Measurements from ENCODE around the gene CHST10. TPM values are rescaled to one million over a fixed set of nuclear protein-coding genes. Genes with fewer than 3 reads are reported as not detected.
"Not testable (repeated sequence)": the region's sequence is repeated elsewhere in the genome, so short reads cannot be mapped to it uniquely, and the experiment has no call there.

Gene CHST10
- 1 to 10 TPM in 2 of 4 donors, under 1 TPM in 1, not detected in 1; 0.27 to 3.3 (median 2.3) TPM for polyA plus RNA-seq
- long read RNA-seq, donor 1 = 0 reads
- long read RNA-seq, donor 2 = 0 reads
- long read RNA-seq, donor 3, partial matches to known transcripts = 0 of 1 reads
- long read RNA-seq, donor 3, other reads (novel, unspliced or antisense) = 0 of 1 reads
- long read RNA-seq, donor 4 = 0 reads
- long read RNA-seq, donor 5 = 0 reads
- long read RNA-seq, donor 6 = 0 reads
- long read RNA-seq, donor 7 = 0 reads
- long read RNA-seq, donor 8 = 0 reads
- long read RNA-seq, donor 9 = 0 reads
- long read RNA-seq, donor 10, partial matches to known transcripts = 0 of 3 reads
- long read RNA-seq, donor 10, other reads (novel, unspliced or antisense) = 0 of 3 reads

DNA sequence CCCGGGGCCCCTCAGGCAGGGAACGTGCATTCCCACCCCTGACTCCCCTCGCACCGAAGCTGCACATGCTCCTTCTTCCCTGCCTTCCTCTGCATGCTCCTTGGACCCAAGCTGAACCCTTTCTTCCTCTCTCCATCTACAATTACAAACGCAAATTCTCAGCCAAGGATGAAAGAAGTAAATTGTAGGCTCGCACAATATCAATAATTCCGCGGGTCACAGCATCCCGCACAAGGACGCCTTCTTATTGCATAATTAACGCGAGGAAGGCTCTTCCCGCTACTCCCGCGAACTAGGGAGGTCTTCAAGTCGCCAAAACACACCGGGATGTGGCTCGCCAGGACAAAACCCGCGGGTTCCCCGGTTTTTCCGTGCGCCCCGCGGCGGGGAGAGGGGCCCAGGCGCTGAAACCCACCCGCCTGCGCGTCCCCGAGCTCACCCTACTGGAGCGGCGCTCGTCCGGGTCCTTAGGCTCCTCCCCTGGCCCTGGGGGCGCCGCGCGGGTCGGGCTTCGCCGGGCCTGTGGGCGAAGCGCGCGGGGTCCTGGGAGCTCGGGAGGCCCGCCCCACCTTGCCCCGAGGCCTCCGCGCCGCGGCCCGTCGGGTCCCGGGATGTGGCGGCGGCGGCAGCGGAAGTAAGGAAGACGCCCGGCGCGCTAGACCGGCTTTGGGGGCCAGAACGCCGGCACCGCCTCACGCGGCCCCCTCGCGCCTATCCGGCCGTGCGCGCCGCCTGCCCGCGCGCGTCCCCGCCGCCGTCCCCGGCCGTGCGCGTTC lies at the start of gene CHST10:
TSS of gene CHST10 (minus strand) at position 734 of the 776 bp plus-strand sequence. CDS start 10,993 bp downstream, outside the sequence.
- FAIRE-seq (no peak), DNase-seq (peak; percentile 16 to 74)
- Histone ChIP-seq H3K4me1 (ENCODE audit: control insufficient read depth in 3 of 3, insufficient read depth in 2 of 3, low read depth in 1 of 3, low read length in 2 of 3) (peaks cover 0 to 4% (median 0%) of the 10 kb centered on the region in 3 donors), H3K9me3 (ENCODE audit: control insufficient read depth in 2 of 2, insufficient read depth in 1 of 2, low read depth in 1 of 2, low read length in 1 of 2) (no peaks in the 10 kb centered on the region), H3K4me3 (ENCODE audit: low read depth in 1 of 3, low read length in 3 of 3) (peak within 1 kb of the TSS; percentile 49 to 74 (median 55)), H3K27me3 (ENCODE audit: control insufficient read depth in 3 of 3, insufficient read depth in 3 of 3, low read length in 3 of 3) (no peaks in the 10 kb centered on the region), H3K36me3 (ENCODE audit: control insufficient read depth in 3 of 3, insufficient read depth in 2 of 3, low read depth in 1 of 3, low read length in 3 of 3) (peaks cover 0 to 3% (median 0%) of the 10 kb centered on the region in 3 donors), H3K27ac (ENCODE audit: low read depth in 1 of 3, low read length in 2 of 3) (peak within 1 kb of the TSS in 2 of 3 donors; percentile 56 to 61)
- WGBS, 3 donors = 0% methylated on average over 69 to 88 of the region's 88 CpGs

DNA sequence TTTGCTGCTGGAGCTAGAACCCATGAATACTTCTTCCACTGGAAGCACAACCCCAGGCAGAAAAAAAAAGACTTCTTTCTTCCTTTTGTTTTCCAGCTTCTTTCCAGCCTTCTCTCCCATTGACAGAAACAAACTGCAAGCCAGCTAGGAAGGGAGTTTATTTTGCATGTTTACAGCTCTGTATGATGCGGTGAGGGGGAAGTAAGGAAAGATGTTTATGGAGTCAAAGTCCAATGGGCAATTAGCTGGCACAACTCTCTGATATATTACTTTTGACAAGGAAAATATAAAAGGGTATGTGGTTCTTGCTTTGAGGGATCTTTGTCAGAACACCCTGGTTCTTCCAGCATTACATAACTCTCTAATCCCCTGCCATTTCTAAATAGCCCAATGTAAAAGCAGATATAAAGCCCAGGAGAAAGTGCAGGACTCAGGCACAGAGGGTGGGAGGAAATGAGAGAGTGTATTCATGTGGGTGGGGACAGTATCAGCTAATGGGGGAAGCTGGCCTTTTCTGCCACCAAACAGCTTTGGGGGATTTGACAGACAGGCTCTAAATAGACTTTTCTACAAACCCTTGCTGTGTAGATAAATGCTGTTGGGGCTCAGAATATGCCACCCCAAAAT lies 43.5 kb upstream of the CHST10 start:
- H3K4me3 ChIP-seq (ENCODE audit: low read depth in 1 of 3, low read length in 3 of 3) = no peak overlapping the region
- H3K9me3 ChIP-seq (ENCODE audit: control insufficient read depth in 2 of 2, insufficient read depth in 1 of 2, low read depth in 1 of 2, low read length in 1 of 2) = peaks cover 0 to 5% of the 10 kb centered on the region in 2 donors
- no peaks in the 10 kb centered on the region for H3K4me1 ChIP-seq (ENCODE audit: control insufficient read depth in 3 of 3, insufficient read depth in 2 of 3, low read depth in 1 of 3, low read length in 2 of 3)
- FAIRE-seq (no peak), DNase-seq (peak; percentile 2 to 7)
- H3K27me3 ChIP-seq (ENCODE audit: control insufficient read depth in 3 of 3, insufficient read depth in 3 of 3, low read length in 3 of 3) = peaks cover 0 to 7% (median 0%) of the 10 kb centered on the region in 3 donors
- H3K27ac ChIP-seq (ENCODE audit: low read depth in 1 of 3, low read length in 2 of 3) = no peak overlapping the region
- WGBS, 3 donors = 20 to 62% (median 46%) methylated on average over 1 of the region's 1 CpG
- H3K36me3 ChIP-seq (ENCODE audit: control insufficient read depth in 3 of 3, insufficient read depth in 2 of 3, low read depth in 1 of 3, low read length in 3 of 3) = no peaks in the 10 kb centered on the region

DNA sequence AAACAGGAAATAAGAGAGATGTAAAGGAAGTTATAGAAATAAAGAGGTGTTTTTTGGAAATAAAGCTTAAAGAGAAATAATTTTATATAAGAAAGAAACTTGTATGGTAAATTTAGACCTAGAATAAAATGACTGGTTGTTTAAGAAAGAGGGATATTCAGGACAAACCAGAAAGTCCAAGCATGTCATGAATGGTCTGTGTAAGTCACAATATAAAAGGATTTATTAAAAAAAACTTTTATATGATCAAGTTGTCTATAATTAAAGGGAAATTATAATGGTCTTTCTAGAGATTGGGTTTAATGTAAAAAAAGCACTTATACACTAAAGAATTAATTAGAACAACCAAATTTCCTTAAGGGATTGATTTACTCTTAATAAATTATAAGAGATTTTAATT lies 38.9 kb upstream of the CHST10 start:
- DNase-seq; H3K4me1 ChIP-seq (ENCODE audit: control insufficient read depth in 3 of 3, insufficient read depth in 2 of 3, low read depth in 1 of 3, low read length in 2 of 3); H3K27ac ChIP-seq (ENCODE audit: low read depth in 1 of 3, low read length in 2 of 3); FAIRE-seq; H3K27me3 ChIP-seq (ENCODE audit: control insufficient read depth in 3 of 3, insufficient read depth in 3 of 3, low read length in 3 of 3); H3K36me3 ChIP-seq (ENCODE audit: control insufficient read depth in 3 of 3, insufficient read depth in 2 of 3, low read depth in 1 of 3, low read length in 3 of 3); H3K4me3 ChIP-seq (ENCODE audit: low read depth in 1 of 3, low read length in 3 of 3); H3K9me3 ChIP-seq (ENCODE audit: control insufficient read depth in 2 of 2, insufficient read depth in 1 of 2, low read depth in 1 of 2, low read length in 1 of 2): not testable (repeated sequence)

DNA sequence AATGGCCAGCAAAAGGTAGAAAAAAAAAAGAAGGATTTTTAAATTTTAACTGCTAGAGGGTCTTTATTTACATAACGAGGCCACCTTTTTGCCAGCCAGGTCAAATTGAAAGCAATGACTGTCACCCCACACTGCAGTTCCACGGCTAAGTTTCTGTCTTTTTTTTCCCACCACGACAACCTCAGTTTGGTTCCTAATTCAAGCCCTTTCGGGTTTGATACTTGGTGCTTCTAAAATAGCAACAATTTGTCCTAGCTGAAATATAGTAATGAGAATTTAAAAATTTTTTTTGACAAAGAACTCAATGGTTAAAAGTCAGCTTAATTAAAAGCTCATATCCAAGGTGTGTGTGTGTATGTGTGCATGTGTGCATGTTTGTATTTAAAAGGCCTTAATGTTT lies 36.4 kb upstream of the CHST10 start:
- H3K27me3 ChIP-seq (ENCODE audit: control insufficient read depth in 3 of 3, insufficient read depth in 3 of 3, low read length in 3 of 3) = peaks cover 0 to 3% (median 0%) of the 10 kb centered on the region in 3 donors
- no peaks in the 10 kb centered on the region for H3K36me3 ChIP-seq (ENCODE audit: control insufficient read depth in 3 of 3, insufficient read depth in 2 of 3, low read depth in 1 of 3, low read length in 3 of 3)
- H3K4me1 ChIP-seq (ENCODE audit: control insufficient read depth in 3 of 3, insufficient read depth in 2 of 3, low read depth in 1 of 3, low read length in 2 of 3) = no peaks in the 10 kb centered on the region
- H3K4me3 ChIP-seq (ENCODE audit: low read depth in 1 of 3, low read length in 3 of 3) = no peak overlapping the region
- no peak overlapping the region for H3K27ac ChIP-seq (ENCODE audit: low read depth in 1 of 3, low read length in 2 of 3)
- FAIRE-seq (no peak), DNase-seq (no peak)
- peaks cover 0 to 7% of the 10 kb centered on the region in 2 donors for H3K9me3 ChIP-seq (ENCODE audit: control insufficient read depth in 2 of 2, insufficient read depth in 1 of 2, low read depth in 1 of 2, low read length in 1 of 2)
- WGBS, 3 donors = 56 to 64% (median 63%) methylated on average over 4 of the region's 4 CpGs

- no peak for DNase-seq
- no peaks in the 10 kb centered on the region for H3K36me3 ChIP-seq (ENCODE audit: control insufficient read depth in 3 of 3, insufficient read depth in 2 of 3, low read depth in 1 of 3, low read length in 3 of 3)
- no peak overlapping the region for H3K27ac ChIP-seq (ENCODE audit: low read depth in 1 of 3, low read length in 2 of 3)
- no peak for FAIRE-seq
- no peaks in the 10 kb centered on the region for H3K4me1 ChIP-seq (ENCODE audit: control insufficient read depth in 3 of 3, insufficient read depth in 2 of 3, low read depth in 1 of 3, low read length in 2 of 3)
- H3K4me3 ChIP-seq (ENCODE audit: low read depth in 1 of 3, low read length in 3 of 3) = no peak overlapping the region
- peaks cover 0 to 8% (median 0%) of the 10 kb centered on the region in 3 donors for H3K27me3 ChIP-seq (ENCODE audit: control insufficient read depth in 3 of 3, insufficient read depth in 3 of 3, low read length in 3 of 3)
- peaks cover 0 to 4% of the 10 kb centered on the region in 2 donors for H3K9me3 ChIP-seq (ENCODE audit: control insufficient read depth in 2 of 2, insufficient read depth in 1 of 2, low read depth in 1 of 2, low read length in 1 of 2)
Measured at GRCh38 chr2:100451734-100452133, 34.3 kb upstream of the CHST10 start.

DNA sequence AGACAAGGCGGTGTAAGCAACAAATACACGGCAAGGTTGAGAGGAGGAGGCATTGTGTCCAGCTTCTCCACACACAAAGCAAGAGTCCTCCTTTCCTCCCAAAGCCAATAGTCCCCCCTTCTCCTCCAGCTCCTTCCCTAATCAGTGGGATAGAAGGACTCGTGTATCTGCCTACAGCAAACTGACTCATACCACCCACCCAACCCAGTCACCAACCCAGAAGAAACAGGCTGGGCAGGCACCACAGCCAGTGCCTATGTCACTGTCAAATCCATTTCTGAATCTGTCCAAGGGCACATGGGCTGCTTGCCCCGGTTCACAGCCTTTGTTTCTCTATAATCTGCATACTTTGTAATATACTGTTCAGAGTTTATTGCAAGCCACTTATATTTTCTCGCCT lies 33.6 kb upstream of the CHST10 start:
- Histone ChIP-seq H3K4me3 (ENCODE audit: low read depth in 1 of 3, low read length in 3 of 3) (no peak overlapping the region), H3K27me3 (ENCODE audit: control insufficient read depth in 3 of 3, insufficient read depth in 3 of 3, low read length in 3 of 3) (peaks cover 0 to 8% (median 0%) of the 10 kb centered on the region in 3 donors), H3K27ac (ENCODE audit: low read depth in 1 of 3, low read length in 2 of 3) (no peak overlapping the region), H3K36me3 (ENCODE audit: control insufficient read depth in 3 of 3, insufficient read depth in 2 of 3, low read depth in 1 of 3, low read length in 3 of 3) (no peaks in the 10 kb centered on the region), H3K4me1 (ENCODE audit: control insufficient read depth in 3 of 3, insufficient read depth in 2 of 3, low read depth in 1 of 3, low read length in 2 of 3) (no peaks in the 10 kb centered on the region), H3K9me3 (ENCODE audit: control insufficient read depth in 2 of 2, insufficient read depth in 1 of 2, low read depth in 1 of 2, low read length in 1 of 2) (peaks cover 0 to 4% of the 10 kb centered on the region in 2 donors)
- no peak for DNase-seq
- no peak for FAIRE-seq
- WGBS, 3 donors = 74 to 76% (median 74%) methylated on average over 5 of the region's 5 CpGs

DNA sequence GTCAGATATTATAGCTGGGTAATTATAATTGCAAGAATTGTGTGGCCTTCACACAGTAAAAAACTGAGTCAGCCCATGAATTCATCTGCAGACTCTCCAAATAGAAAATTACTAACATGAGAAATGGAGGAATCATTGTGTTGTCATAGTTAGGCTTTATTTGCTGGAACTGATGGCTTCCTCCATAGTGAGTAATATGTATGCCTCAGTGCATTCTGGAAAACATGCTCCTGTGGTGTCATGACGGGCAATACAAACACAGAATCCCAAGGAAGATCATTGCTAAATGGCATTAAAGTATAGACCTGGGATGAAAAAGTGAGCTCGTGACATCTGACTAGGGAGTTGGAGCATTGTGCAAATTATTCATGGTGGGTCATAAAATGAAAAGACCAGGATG lies 29.2 kb upstream of the CHST10 start:
- Histone ChIP-seq H3K4me1 (ENCODE audit: control insufficient read depth in 3 of 3, insufficient read depth in 2 of 3, low read depth in 1 of 3, low read length in 2 of 3) (no peaks in the 10 kb centered on the region), H3K9me3 (ENCODE audit: control insufficient read depth in 2 of 2, insufficient read depth in 1 of 2, low read depth in 1 of 2, low read length in 1 of 2) (peaks cover 0 to 2% of the 10 kb centered on the region in 2 donors), H3K27ac (ENCODE audit: low read depth in 1 of 3, low read length in 2 of 3) (no peak overlapping the region), H3K36me3 (ENCODE audit: control insufficient read depth in 3 of 3, insufficient read depth in 2 of 3, low read depth in 1 of 3, low read length in 3 of 3) (no peaks in the 10 kb centered on the region), H3K27me3 (ENCODE audit: control insufficient read depth in 3 of 3, insufficient read depth in 3 of 3, low read length in 3 of 3) (peaks cover 0 to 8% (median 0%) of the 10 kb centered on the region in 3 donors), H3K4me3 (ENCODE audit: low read depth in 1 of 3, low read length in 3 of 3) (no peak overlapping the region)
- FAIRE-seq = no peak
- DNase-seq = no peak
- WGBS, 3 donors = 76 to 79% (median 76%) methylated on average over 2 of the region's 2 CpGs

- FAIRE-seq = no peak
- no peak for DNase-seq
Measured at GRCh38 chr2:100437751-100438150, 20.3 kb upstream of the CHST10 start.

More at GRCh38 chr2:100437751-100438150, 20.3 kb upstream of the CHST10 start:
- no peaks in the 10 kb centered on the region for H3K4me1 ChIP-seq (ENCODE audit: control insufficient read depth in 3 of 3, insufficient read depth in 2 of 3, low read depth in 1 of 3, low read length in 2 of 3)
- H3K4me3 ChIP-seq (ENCODE audit: low read depth in 1 of 3, low read length in 3 of 3) = no peak overlapping the region
- WGBS, 3 donors = 76 to 83% (median 78%) methylated on average over 8 of the region's 8 CpGs
- H3K9me3 ChIP-seq (ENCODE audit: control insufficient read depth in 2 of 2, insufficient read depth in 1 of 2, low read depth in 1 of 2, low read length in 1 of 2) = no peaks in the 10 kb centered on the region
- peaks cover 0 to 2% (median 0%) of the 10 kb centered on the region in 3 donors for H3K27me3 ChIP-seq (ENCODE audit: control insufficient read depth in 3 of 3, insufficient read depth in 3 of 3, low read length in 3 of 3)
- H3K36me3 ChIP-seq (ENCODE audit: control insufficient read depth in 3 of 3, insufficient read depth in 2 of 3, low read depth in 1 of 3, low read length in 3 of 3) = no peaks in the 10 kb centered on the region
- no peak overlapping the region for H3K27ac ChIP-seq (ENCODE audit: low read depth in 1 of 3, low read length in 2 of 3)

All from small intestine (tissue), 16 donors.